GM21786 (cell line): Measurements from ENCODE around the gene ADAM19.
A peak's percentile ranks its signal among the peaks of the same experiment; 100 is the strongest.

Source experiments
- ATAC-seq: cut with Tn5 transposase; IDR thresholded peaks from one replicate; pipeline ENCODE4 v1.9.1; 2021; ENCODE audit not compliant: unreplicated experiment

ADAM19 gene

GRCh38 chr5:157519579-157520253 is 55.9 kb downstream of the ADAM19 start:
- peak; percentile 73 for ATAC-seq

- peak; percentile 73 for ATAC-seq
Measured at GRCh38 chr5:157518963-157519362, 56.6 kb downstream of the ADAM19 start.

GRCh38 chr5:157516626-157517325 is 58.8 kb downstream of the ADAM19 start:
- no peak for ATAC-seq

GRCh38 chr5:157516006-157516405 is 59.6 kb downstream of the ADAM19 start:
- no peak for ATAC-seq

GRCh38 chr5:157514974-157515373 is 60.6 kb downstream of the ADAM19 start:
- ATAC-seq = no peak

GRCh38 chr5:157513182-157513581 is 62.4 kb downstream of the ADAM19 start:
- no peak for ATAC-seq

- no peak for ATAC-seq
Measured at GRCh38 chr5:157511651-157512644, 63.6 kb downstream of the ADAM19 start.

GRCh38 chr5:157510682-157511081 is 64.9 kb downstream of the ADAM19 start:
- no peak for ATAC-seq

- ATAC-seq = no peak
Measured at GRCh38 chr5:157509587-157509986, 66.0 kb downstream of the ADAM19 start.

- ATAC-seq = no peak
Measured at GRCh38 chr5:157509093-157509492, 66.5 kb downstream of the ADAM19 start.

- no peak for ATAC-seq
Measured at GRCh38 chr5:157506981-157507780, 68.4 kb downstream of the ADAM19 start.

- ATAC-seq = no peak
Measured at GRCh38 chr5:157506066-157506590, 69.4 kb downstream of the ADAM19 start.

GRCh38 chr5:157505496-157505895 is 70.1 kb downstream of the ADAM19 start:
- no peak for ATAC-seq

GRCh38 chr5:157504053-157504452 is 71.5 kb downstream of the ADAM19 start:
- no peak for ATAC-seq

- peak; percentile 81 for ATAC-seq
Measured at GRCh38 chr5:157502143-157502647, 73.4 kb downstream of the ADAM19 start.

- no peak for ATAC-seq
Measured at GRCh38 chr5:157497875-157498611, 77.5 kb downstream of the ADAM19 start.

- no peak for ATAC-seq
Measured at GRCh38 chr5:157496864-157497263, 78.7 kb downstream of the ADAM19 start.

- ATAC-seq = peak; percentile 40
Measured at GRCh38 chr5:157494178-157494832, 81.3 kb downstream of the ADAM19 start.

GRCh38 chr5:157492886-157493285 is 82.7 kb downstream of the ADAM19 start:
- no peak for ATAC-seq
